Activated naive CD4-positive, alpha-beta T cell treated with anti-CD3 and anti-CD28 coated beads, Interleukin-2, amount 50 U/mL, for 72 hours (primary cell): ENCODE results near the gene ACBD6. TPM values are rescaled to one million over a fixed set of nuclear protein-coding genes. Genes with fewer than 3 reads are reported as not detected.
A peak's percentile ranks its signal among the peaks of the same experiment; 100 is the strongest.

ENCODE experiments used
- ATAC-seq, 2 donors: fragments of 150-1000 bp; cut with Tn5 transposase; 2 replicates each; pipeline ENCODE4 v1.10.0; 2021; ENCODE audit warnings: mild to moderate bottlenecking in 2 of 2, moderate library complexity in 2 of 2
- DNase-seq, 2 donors: peaks; one replicate each; pipeline ENCODE4 v3.0.0; 2021 to 2022; ENCODE audit warnings: low spot score in 2 of 2
- H3K27ac Mint-ChIP-seq, 2 donors: one replicate each; pipeline ENCODE4 v1.8.0; 2022; ENCODE audit warnings: mild to moderate bottlenecking in 2 of 2, mixed read lengths in 2 of 2
- H3K36me3 Mint-ChIP-seq, 2 donors: one replicate each; pipeline ENCODE4 v1.8.0; 2022; ENCODE audit warnings: mixed read lengths in 2 of 2
- H3K9me3 Mint-ChIP-seq, 2 donors: one replicate each; pipeline ENCODE4 v1.8.0; 2022; ENCODE audit warnings: mixed read lengths in 2 of 2
- total RNA-seq, 2 donors: library from RNA; stranded (reverse); gene quantifications; one replicate each; pipeline ENCODE4 v1.2.3, GENCODE V29; 2022

Gene ACBD6
- total RNA-seq, 2 donors from 2014 or later: 18.6 to 51.2 TPM

DNA sequence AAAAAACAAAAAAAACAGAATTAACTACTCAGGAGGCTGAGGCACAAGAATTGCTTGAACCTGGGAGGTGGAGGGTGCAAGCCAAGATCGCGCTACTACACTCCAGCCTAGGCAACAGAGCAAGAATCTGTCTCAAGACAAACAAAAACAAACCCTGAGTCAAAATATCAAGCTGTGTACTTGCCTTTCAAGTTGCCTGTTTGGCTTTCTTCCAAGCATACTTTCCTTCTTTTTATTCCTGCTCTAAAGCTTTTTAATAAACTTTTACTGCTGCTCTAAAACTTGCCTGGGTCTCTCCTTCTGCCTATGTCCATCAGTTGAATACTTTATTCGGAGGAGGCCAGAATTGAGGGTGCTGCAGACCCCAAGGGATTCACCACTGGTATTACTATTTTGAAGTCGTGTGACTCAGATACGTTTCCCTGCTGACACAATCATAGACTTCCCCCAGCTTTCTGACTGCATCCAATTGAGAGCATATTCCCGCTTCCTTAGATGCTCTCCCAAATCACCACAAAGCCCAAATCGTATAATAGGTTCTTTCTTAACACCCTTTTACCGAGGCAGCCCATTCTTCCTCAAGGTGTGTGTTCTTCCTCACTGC is 3.5 kb upstream of the ACBD6 start:
- Mint-ChIP-seq H3K36me3 (peaks cover 8 to 13% of the 10 kb centered on the region in 2 donors), H3K9me3 (no peaks in the 10 kb centered on the region), H3K27ac (no peak overlapping the region)
- no peak for DNase-seq
- no peak for ATAC-seq

DNA sequence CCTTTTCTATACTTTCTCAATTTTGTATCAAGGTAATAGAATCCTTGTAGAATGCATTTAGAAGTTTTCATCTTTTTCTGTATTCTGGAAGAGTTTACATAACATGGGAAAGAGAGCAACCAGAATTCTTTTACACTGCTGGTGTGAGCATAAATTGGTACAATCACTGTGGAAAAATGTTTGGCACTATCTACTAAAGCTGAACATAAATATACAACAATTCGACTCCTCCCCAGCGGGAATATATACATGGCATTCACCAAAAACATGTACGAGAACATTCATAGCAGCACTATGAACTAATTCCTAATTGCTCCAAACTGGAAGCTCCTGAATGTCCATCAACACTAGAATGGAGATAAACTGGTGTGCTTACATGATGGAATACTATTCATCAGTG is 1.8 kb upstream of the ACBD6 start:
- peaks cover 8 to 20% of the 10 kb centered on the region in 2 donors for H3K36me3 Mint-ChIP-seq
- ATAC-seq (no peak), DNase-seq (no peak)
- no peaks in the 10 kb centered on the region for H3K9me3 Mint-ChIP-seq
- H3K27ac Mint-ChIP-seq: no peak overlapping the region

DNA sequence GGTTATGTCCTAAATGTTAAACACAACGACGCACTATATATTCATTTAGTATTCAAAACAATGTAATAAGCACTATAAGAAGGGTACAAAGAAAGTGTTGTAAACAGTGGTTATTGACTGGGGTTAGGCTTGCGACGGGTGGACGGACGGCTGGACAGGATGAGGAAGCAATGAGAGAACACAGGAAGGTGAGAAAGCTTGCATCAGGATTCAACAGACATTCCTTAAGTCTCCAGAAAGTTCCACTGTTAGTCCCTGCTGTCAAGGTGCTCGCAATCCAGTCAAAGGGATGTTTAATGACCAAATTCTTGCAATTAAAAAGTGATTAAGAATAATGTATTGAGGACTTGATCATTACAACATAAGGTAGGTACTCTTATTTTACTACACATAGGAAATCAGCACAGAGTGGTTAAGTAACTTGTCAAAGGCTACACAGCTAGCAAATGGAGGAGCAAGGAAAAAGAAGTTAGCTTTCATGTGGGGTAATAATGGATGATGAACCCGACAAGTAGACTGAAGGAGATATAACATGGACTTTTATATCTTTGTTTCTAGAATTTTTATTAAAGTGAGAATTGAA is 994 bp upstream of the ACBD6 start:
- ATAC-seq (no peak), DNase-seq (no peak)
- H3K36me3 Mint-ChIP-seq: peaks cover 8 to 20% of the 10 kb centered on the region in 2 donors
- H3K27ac Mint-ChIP-seq: peak overlapping the region; percentile 97 to 98
- H3K9me3 Mint-ChIP-seq: no peaks in the 10 kb centered on the region

GRCh38 chr1:180501865-180502360 is 464 bp downstream of the ACBD6 start:
- ATAC-seq (peak; percentile 30 to 33), DNase-seq (peak in 1 of 2 donors; percentile 61)
- Mint-ChIP-seq H3K36me3 (peaks cover 8 to 20% of the 10 kb centered on the region in 2 donors), H3K27ac (peak overlapping the region; percentile 97 to 98), H3K9me3 (no peaks in the 10 kb centered on the region)

- H3K27ac Mint-ChIP-seq: peak overlapping the region; percentile 50 to 97
- no peak for ATAC-seq
- no peaks in the 10 kb centered on the region for H3K9me3 Mint-ChIP-seq
- DNase-seq: no peak
- H3K36me3 Mint-ChIP-seq: peaks cover 8 to 20% of the 10 kb centered on the region in 2 donors
Measured at GRCh38 chr1:180500689-180501088, 1.7 kb downstream of the ACBD6 start.

GRCh38 chr1:180498594-180498993 is 3.8 kb downstream of the ACBD6 start:
- no peak overlapping the region for H3K27ac Mint-ChIP-seq
- ATAC-seq: no peak
- peaks cover 8 to 20% of the 10 kb centered on the region in 2 donors for H3K36me3 Mint-ChIP-seq
- H3K9me3 Mint-ChIP-seq: no peaks in the 10 kb centered on the region
- DNase-seq: no peak

DNA sequence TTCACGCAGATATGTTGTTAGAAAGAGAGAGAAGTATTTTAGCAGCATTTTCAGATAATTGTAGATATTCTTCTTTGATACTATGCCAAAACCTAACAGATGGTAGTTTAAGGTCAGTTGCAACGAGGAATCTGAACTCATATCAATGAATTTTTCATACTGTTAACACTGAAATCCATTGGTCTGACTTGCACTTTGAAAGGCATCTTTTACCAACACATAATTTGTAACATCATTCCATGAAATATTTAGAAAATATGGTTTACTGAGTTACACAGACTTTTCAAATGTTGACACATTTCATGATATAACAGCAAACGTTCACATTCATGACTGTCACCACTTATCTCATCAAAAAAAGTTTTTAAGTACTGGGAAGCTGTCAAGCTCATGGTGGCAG is 4.6 kb downstream of the ACBD6 start:
- no peaks in the 10 kb centered on the region for H3K9me3 Mint-ChIP-seq
- H3K36me3 Mint-ChIP-seq: peaks cover 8 to 25% of the 10 kb centered on the region in 2 donors
- no peak for ATAC-seq
- no peak overlapping the region for H3K27ac Mint-ChIP-seq
- no peak for DNase-seq

- H3K9me3 Mint-ChIP-seq: no peaks in the 10 kb centered on the region
- H3K27ac Mint-ChIP-seq: peak overlapping the region in 1 of 2 donors; percentile 26
- peaks cover 0 to 5% of the 10 kb centered on the region in 2 donors for H3K36me3 Mint-ChIP-seq
- ATAC-seq (no peak), DNase-seq (no peak)
Measured at GRCh38 chr1:180494370-180494769, 8.0 kb downstream of the ACBD6 start.

DNA sequence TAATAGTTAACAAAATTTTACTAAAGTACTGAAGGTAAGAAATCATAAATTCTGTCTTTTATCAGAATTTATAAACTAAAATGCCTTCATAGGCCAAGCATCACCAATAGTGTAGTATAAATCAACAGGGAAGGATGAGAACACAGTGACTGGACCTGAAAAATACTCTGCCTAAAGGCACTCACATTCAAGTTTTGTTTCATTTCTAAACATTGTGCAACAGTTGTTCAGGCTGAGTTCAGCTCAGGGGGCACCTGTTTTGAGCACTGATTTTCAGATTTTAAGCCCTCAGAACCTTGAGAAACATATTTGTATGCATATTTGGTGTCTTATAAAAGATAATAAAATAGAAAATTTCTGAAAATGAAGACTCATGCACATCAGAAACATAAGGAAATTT is 12.4 kb downstream of the ACBD6 start:
- DNase-seq (no peak), ATAC-seq (no peak)
- H3K27ac Mint-ChIP-seq: no peak overlapping the region
- H3K9me3 Mint-ChIP-seq: no peaks in the 10 kb centered on the region
- peaks cover 4 to 5% of the 10 kb centered on the region in 2 donors for H3K36me3 Mint-ChIP-seq

DNA sequence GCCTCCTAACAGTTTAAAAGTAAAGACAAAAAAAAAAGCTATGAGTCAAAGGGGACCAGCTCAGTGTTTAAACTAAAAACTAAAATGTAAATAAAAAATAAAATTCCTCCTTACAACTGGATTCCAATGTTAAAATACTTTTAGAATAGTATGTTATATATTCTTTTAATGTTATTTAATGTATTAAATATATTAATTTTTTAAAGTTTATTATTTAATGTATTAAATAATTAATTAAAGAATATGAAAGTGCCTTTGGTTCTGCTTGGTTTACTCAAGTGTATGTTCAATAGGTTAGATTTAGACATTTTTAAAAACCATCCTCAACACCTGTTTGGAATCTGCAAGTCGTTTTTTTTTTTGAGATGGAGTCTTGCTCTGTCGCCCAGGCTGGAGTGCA is 13.1 kb downstream of the ACBD6 start:
- peaks cover 4 to 5% of the 10 kb centered on the region in 2 donors for H3K36me3 Mint-ChIP-seq
- DNase-seq (no peak), ATAC-seq (no peak)
- no peak overlapping the region for H3K27ac Mint-ChIP-seq
- no peaks in the 10 kb centered on the region for H3K9me3 Mint-ChIP-seq

- Mint-ChIP-seq H3K27ac (no peak overlapping the region), H3K9me3 (no peaks in the 10 kb centered on the region), H3K36me3 (peaks cover 4 to 5% of the 10 kb centered on the region in 2 donors)
- ATAC-seq: no peak
- DNase-seq: no peak
Measured at GRCh38 chr1:180488661-180489060, 13.7 kb downstream of the ACBD6 start.

DNA sequence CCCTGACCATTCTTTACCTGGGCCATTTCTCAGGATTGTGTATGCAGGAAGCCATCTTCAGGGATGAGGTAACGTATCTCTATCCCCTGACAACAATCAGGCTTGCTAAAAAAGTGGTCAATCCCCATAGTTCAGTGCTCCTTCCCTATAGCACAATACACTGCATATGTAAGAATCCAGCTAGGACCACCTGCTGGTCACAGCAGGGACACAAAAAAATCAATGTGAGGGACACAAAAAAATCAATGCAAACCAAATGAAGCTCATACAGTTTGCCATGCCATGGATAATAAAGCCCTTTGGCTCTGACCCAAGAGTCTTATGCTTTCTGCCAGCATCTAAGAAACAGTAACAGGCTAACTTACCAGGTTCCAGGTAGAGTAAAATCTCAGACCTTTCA is 16.3 kb downstream of the ACBD6 start:
- ATAC-seq (no peak), DNase-seq (no peak)
- peaks cover 0 to 4% of the 10 kb centered on the region in 2 donors for H3K36me3 Mint-ChIP-seq
- no peaks in the 10 kb centered on the region for H3K9me3 Mint-ChIP-seq
- no peak overlapping the region for H3K27ac Mint-ChIP-seq

- DNase-seq: no peak
- Mint-ChIP-seq H3K9me3 (no peaks in the 10 kb centered on the region), H3K27ac (no peak overlapping the region), H3K36me3 (peaks cover 0 to 5% of the 10 kb centered on the region in 2 donors)
- ATAC-seq: no peak
Measured at GRCh38 chr1:180484490-180484889, 17.9 kb downstream of the ACBD6 start.

DNA sequence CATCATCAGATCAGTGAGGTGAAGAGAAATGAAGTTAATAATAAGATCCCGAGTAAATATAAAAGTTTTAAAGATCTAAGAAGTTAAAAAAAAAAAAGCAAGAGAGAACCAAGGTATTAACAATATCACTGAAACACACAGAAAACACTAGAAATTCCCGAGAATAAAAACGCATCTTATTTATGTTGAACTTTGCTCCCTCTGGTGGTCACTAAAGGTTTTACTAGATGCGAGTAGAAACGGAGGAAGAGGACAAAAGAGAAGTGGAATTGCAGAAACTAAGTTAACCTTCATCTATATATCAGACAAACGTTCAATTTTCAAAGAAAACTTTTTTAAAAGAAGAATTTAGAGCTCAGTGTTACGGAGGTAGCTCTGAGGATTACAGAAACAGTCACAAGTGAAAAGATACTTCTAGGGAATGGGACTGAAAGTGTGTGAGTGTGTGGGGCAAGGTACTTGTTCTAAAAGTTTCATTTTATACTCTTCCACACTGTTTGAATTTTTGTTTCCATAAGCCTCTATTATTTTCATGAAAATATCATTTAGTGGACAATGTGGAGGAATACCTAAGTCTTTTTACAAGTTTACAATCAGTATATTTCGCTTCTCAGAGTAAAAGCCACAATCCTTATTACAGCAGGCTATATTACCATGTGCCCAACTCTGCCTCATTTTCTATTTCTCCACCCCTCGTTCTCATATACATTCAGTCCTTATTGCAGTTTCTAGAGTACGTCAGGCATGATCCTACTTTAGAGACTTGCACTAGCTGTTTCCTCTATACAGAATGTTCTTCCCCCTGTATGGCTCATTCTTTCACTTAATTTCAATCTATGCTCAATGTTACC is 19.7 kb downstream of the ACBD6 start:
- Mint-ChIP-seq H3K36me3 (peaks cover 0 to 10% of the 10 kb centered on the region in 2 donors), H3K9me3 (no peaks in the 10 kb centered on the region), H3K27ac (no peak overlapping the region)
- ATAC-seq: peak; percentile 29 to 32
- DNase-seq: peak in 1 of 2 donors; percentile 15

- Mint-ChIP-seq H3K36me3 (peaks cover 14 to 28% of the 10 kb centered on the region in 2 donors), H3K27ac (no peak overlapping the region), H3K9me3 (peaks cover 0 to 8% of the 10 kb centered on the region in 2 donors)
- DNase-seq (no peak), ATAC-seq (no peak)
Measured at GRCh38 chr1:180470031-180470430, 32.3 kb downstream of the ACBD6 start.

DNA sequence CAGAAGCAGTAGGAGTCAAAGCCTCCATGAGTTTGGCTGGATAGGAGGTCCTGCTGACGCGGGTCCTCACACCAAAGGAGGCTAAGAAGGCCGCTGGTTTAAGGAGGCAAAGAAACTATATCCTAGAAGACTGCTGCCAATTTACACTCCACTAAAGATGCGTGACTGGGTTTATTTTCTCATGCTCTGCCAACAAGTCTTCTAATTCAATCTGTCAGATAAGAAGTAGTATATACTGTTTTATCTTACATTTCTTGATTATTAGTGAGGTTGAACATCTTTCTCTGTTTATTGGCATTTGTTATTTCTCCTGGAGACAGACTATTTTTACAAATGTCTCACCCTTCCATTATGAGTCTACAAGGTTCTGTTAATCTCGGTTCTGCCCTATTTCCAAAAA is 34.1 kb downstream of the ACBD6 start:
- H3K36me3 Mint-ChIP-seq: peaks cover 29 to 45% of the 10 kb centered on the region in 2 donors

GRCh38 chr1:180462102-180462501 is 40.3 kb downstream of the ACBD6 start:
- Mint-ChIP-seq H3K27ac (no peak overlapping the region), H3K9me3 (peaks cover 14 to 43% of the 10 kb centered on the region in 2 donors), H3K36me3 (peaks cover 57 to 69% of the 10 kb centered on the region in 2 donors)
- no peak for DNase-seq
- ATAC-seq: no peak

More for the DNA sequence above, 34.1 kb downstream of the ACBD6 start:
- DNase-seq: no peak
- Mint-ChIP-seq H3K27ac (no peak overlapping the region), H3K9me3 (peaks cover 1 to 20% of the 10 kb centered on the region in 2 donors)
- ATAC-seq: no peak
